Loucy (cell line): ENCODE data around the gene CYP2E1.
"Not testable (repeated sequence)": the region's sequence is repeated elsewhere in the genome, so short reads cannot be mapped to it uniquely, and the experiment has no call there.

ENCODE experiments used
- H2AFZ ChIP-seq: fragments of 200-600 bp; sonication (generic); 2 replicates; pipeline ENCODE4 v1.6.0; 2016; ENCODE audit warnings: antibody characterized with exemption, mild to moderate bottlenecking, low read length, moderate library complexity
- H3F3A ChIP-seq: fragments of 200-600 bp; 2 replicates; pipeline ENCODE4 v1.6.0; 2016; ENCODE audit warnings: antibody characterized with exemption, low read depth, mild to moderate bottlenecking
- H3K27me3 ChIP-seq: fragments of 200-600 bp; sonication (generic); 2 replicates; pipeline ENCODE4 v1.6.1; 2014; ENCODE audit warnings: low read length, mild to moderate bottlenecking; ENCODE audit not compliant: insufficient read depth, poor library complexity, severe bottlenecking
- H3K36me3 ChIP-seq: fragments of 200-600 bp; sonication (generic); 2 replicates; pipeline ENCODE4 v1.6.1; 2016; ENCODE audit warnings: low read length; ENCODE audit not compliant: insufficient read depth
- H3K4me1 ChIP-seq: fragments of 200-600 bp; sonication (generic); 2 replicates; pipeline ENCODE4 v1.5.1; 2014; ENCODE audit warnings: low read length, mild to moderate bottlenecking; ENCODE audit not compliant: insufficient read depth, poor library complexity, severe bottlenecking
- H3K4me2 ChIP-seq: fragments of 200-600 bp; sonication (generic); 2 replicates; pipeline ENCODE4 v1.6.0; 2014; ENCODE audit warnings: antibody characterized with exemption, low read length, low read depth, mild to moderate bottlenecking; ENCODE audit not compliant: poor library complexity, severe bottlenecking
- H3K4me3 ChIP-seq: fragments of 200-600 bp; sonication (generic); 2 replicates; pipeline ENCODE4 v1.5.1; 2014; ENCODE audit warnings: low read length, mild to moderate bottlenecking, mixed read lengths; ENCODE audit not compliant: poor library complexity, severe bottlenecking
- H3K79me2 ChIP-seq: fragments of 200-600 bp; sonication (generic); 2 replicates; pipeline ENCODE4 v1.6.1; 2014; ENCODE audit warnings: low read length; ENCODE audit not compliant: insufficient read depth
- H3K9ac ChIP-seq: fragments of 200-600 bp; sonication (generic); 2 replicates; pipeline ENCODE4 v1.6.0; 2014; ENCODE audit warnings: mild to moderate bottlenecking, low read depth, low read length, moderate library complexity; ENCODE audit not compliant: poor library complexity, severe bottlenecking
- H3K9me2 ChIP-seq: fragments of 200-600 bp; sonication (generic); replicated peaks from 2 replicates; pipeline ENCODE4 v1.6.1; 2016; ENCODE audit warnings: low read depth, low read length, mixed read lengths
- H3K9me3 ChIP-seq: fragments of 200-600 bp; sonication (generic); 2 replicates; pipeline ENCODE4 v1.6.1; 2014; ENCODE audit warnings: mild to moderate bottlenecking, antibody characterized with exemption, low read length, low read depth; ENCODE audit not compliant: insufficient read depth
- H4K20me1 ChIP-seq: fragments of 200-600 bp; sonication (generic); 2 replicates; pipeline ENCODE4 v1.6.0; 2014; ENCODE audit warnings: antibody characterized with exemption, low read length, mild to moderate bottlenecking; ENCODE audit not compliant: insufficient read depth, poor library complexity, severe bottlenecking
- CTCF ChIP-seq: fragments of 200-600 bp; sonication (generic); conservative IDR thresholded peaks from 2 replicates; pipeline ENCODE4 v1.5.1; 2014; ENCODE audit warnings: mild to moderate bottlenecking, antibody characterized with exemption, low read length
- EZH2phosphoT487 ChIP-seq: fragments of 200-600 bp; IDR thresholded peaks from 2 replicates; pipeline ENCODE4 v1.6.1; 2018; ENCODE audit warnings: antibody characterized with exemption, mild to moderate bottlenecking, moderate library complexity, borderline replicate concordance

Gene CYP2E1

DNA sequence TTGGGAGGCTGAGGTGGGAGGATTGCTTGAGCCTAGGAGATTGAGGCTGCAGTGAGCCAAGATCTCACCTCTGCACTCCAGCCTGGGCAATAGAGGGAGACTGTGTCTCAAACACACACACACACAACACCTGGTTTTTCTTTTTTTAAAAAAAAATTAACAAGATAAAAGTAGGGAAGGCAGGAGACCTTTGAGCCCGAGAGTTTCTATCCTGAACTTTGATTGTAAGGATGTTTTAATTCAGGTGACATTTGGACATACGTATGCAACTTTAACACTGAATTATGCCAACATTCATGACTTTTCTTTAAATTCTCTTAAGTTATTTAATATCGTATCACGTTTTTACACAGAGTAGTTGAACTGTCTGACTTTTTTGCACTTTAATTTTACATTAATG lies 11.7 kb upstream of the CYP2E1 start:
- Histone ChIP-seq H3K4me2 (no peak overlapping the region), H3K36me3 (no peaks in the 10 kb centered on the region), H2AFZ (no peak overlapping the region), H3F3A (no peaks in the 10 kb centered on the region), H3K79me2 (no peaks in the 10 kb centered on the region), H3K9ac (no peak overlapping the region), H3K4me3 (no peak overlapping the region), H3K9me3 (no peaks in the 10 kb centered on the region), H3K9me2 (no peaks in the 10 kb centered on the region), H3K4me1 (peaks cover 2% of the 10 kb centered on the region), H4K20me1 (no peaks in the 10 kb centered on the region), H3K27me3 (no peaks in the 10 kb centered on the region)
- no peak for TF ChIP-seq EZH2phosphoT487
- no peak for TF ChIP-seq CTCF

DNA sequence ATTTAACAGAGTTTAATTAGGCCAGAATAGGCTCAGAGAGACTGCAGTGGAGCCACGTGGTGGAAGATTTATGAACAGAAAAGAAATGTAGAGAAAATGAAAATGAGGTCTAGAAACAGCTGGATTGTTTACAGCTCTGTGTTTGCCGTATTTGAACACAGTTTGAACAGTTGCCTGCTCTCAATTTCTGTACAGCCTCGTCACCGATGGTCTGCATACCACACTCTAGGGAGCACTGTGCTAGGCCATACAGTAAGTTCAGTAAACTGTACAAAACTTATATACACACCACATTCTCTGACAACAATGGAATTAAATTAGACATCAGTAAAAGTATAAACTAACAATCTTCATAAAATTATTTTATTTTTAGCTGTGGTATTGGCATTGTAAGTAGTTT lies 11.1 kb upstream of the CYP2E1 start:
- H3K27me3 ChIP-seq = no peaks in the 10 kb centered on the region
- no peaks in the 10 kb centered on the region for H3K36me3 ChIP-seq
- H3K9me2 ChIP-seq = no peaks in the 10 kb centered on the region
- H4K20me1 ChIP-seq = no peaks in the 10 kb centered on the region
- H3K79me2 ChIP-seq = no peaks in the 10 kb centered on the region
- no peak overlapping the region for H3K4me2 ChIP-seq
- no peak overlapping the region for H3K4me3 ChIP-seq
- no peaks in the 10 kb centered on the region for H3F3A ChIP-seq
- no peak overlapping the region for H2AFZ ChIP-seq
- TF ChIP-seq CTCF (no peak), EZH2phosphoT487 (no peak)
- peaks cover 8% of the 10 kb centered on the region for H3K4me1 ChIP-seq
- no peak overlapping the region for H3K9ac ChIP-seq
- H3K9me3 ChIP-seq = no peaks in the 10 kb centered on the region

GRCh38 chr10:133518517-133518916 lies 8.6 kb upstream of the CYP2E1 start:
- H2AFZ ChIP-seq, H3K9me2 ChIP-seq, H3K4me1 ChIP-seq, H3K4me2 ChIP-seq, H3K27me3 ChIP-seq, H3F3A ChIP-seq, H3K4me3 ChIP-seq, H3K9ac ChIP-seq, H3K79me2 ChIP-seq, H3K36me3 ChIP-seq, H4K20me1 ChIP-seq, H3K9me3 ChIP-seq: not testable (repeated sequence)

- no peaks in the 10 kb centered on the region for H3K79me2 ChIP-seq
- peak overlapping the region; percentile 71 for H3K9ac ChIP-seq
- no peaks in the 10 kb centered on the region; the same call in 1 of the 2 replicates for H3K9me3 ChIP-seq
- H3K4me3 ChIP-seq = peak overlapping the region; percentile 68
- no peaks in the 10 kb centered on the region for H3K36me3 ChIP-seq
- no peaks in the 10 kb centered on the region for H4K20me1 ChIP-seq
- H3K4me1 ChIP-seq = peaks cover 8% of the 10 kb centered on the region
- H3K4me2 ChIP-seq = peak overlapping the region; percentile 69
- no peak for TF ChIP-seq EZH2phosphoT487
- TF ChIP-seq CTCF = peak; percentile 79
- no peaks in the 10 kb centered on the region for H3K27me3 ChIP-seq
- H3F3A ChIP-seq = no peaks in the 10 kb centered on the region
- H3K9me2 ChIP-seq = no peaks in the 10 kb centered on the region
- H2AFZ ChIP-seq = peak overlapping the region; percentile 91
Observed at GRCh38 chr10:133520193-133520738, 6.9 kb upstream of the CYP2E1 start.
